ENCODE results near the gene FOXRED1.

The FOXRED1 gene

GRCh38 chr11:126313826-126314225 lies 44.9 kb downstream of the FOXRED1 start:
- no peak for DNase-seq

GRCh38 chr11:126317432-126317755 lies 48.4 kb downstream of the FOXRED1 start:
- DNase-seq = no peak

DNA sequence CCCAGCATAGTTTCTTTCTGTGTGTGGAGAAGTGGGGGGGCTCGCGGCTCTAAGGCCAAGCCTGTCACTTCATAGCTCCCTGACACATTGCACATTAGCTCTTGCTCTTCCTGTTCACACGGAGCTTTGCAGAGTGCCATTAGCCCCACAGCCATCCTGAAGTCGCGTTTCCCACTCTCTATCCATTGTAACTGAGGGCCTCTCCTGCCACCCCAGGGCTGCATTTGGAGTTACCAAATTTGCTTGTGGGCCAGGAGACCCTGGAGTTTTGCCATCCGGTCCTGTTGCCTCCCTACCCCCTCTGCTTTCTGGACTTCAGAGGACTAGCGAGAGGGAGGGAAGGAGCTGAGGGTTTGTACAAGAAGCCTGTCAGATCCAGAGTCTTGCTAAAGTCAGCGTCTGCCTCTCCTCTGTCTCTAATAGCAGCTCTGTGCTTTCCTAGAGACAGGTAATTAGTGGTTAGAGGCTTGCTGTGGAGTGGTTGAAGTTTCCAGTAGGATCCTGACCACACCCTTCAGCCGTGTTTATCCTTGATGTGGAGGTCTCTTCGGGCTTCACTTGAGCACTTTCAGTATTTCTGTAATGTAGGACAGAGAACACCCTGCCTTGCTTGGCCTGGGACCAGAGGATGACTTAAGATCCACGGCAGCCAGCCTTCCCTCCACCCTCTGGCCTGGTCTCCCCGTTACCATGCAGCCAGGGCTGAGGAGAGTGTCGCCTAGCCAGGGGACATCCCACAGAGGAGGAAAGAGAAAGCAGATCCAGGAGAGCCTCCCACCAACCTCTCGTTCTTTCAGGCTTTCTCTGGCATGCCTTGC lies 49.0 kb downstream of the FOXRED1 start:
- DNase-seq = no peak

DNA sequence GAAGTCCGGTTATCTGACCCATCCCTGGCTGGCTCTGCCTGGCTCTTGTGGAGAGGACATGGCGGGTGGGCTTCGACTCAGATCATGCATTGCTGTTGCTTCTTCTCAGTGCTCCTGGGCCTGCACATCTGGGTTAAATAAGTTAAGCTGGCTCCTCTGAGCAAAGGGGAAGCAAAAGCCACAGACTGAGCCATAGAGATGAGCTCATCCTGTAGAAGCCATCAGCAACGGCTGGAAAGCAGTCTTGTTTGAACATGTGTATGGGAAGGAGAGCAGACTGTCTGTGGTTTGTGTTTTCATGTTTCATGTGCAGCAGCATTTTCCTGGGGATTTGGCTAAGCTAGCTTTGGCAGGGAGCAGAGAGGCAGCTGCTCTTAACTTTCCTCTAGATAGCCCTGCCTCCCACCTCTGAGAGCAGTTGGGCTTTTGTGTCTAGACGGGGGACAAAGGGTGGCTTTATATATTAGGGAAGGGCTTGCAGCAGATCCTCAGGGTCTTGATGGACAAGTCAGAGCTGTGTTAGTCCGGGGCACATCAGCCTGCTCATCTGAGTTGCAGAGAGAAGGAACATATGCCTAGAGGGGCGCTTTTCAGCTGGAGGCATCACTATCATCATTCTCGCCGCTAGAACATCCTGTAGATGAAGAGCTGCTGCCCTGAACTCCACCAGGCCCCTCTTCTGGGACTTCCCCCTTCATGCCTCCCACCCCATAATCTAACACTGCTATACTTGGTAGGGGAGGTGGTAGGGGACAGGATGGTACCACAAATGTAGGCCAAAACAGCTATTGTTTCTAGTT lies 49.8 kb downstream of the FOXRED1 start:
- DNase-seq = no peak

GRCh38 chr11:126319374-126319740 lies 50.4 kb downstream of the FOXRED1 start:
- DNase-seq = no peak

- no peak for DNase-seq
Observed at GRCh38 chr11:126322996-126323395, 54.0 kb downstream of the FOXRED1 start.

- no peak for DNase-seq
Observed at GRCh38 chr11:126327281-126328000, 58.5 kb downstream of the FOXRED1 start.

Data from DMS153 (cell line).